ENCODE measurements around the gene SERTAD1.

Gene SERTAD1

DNA sequence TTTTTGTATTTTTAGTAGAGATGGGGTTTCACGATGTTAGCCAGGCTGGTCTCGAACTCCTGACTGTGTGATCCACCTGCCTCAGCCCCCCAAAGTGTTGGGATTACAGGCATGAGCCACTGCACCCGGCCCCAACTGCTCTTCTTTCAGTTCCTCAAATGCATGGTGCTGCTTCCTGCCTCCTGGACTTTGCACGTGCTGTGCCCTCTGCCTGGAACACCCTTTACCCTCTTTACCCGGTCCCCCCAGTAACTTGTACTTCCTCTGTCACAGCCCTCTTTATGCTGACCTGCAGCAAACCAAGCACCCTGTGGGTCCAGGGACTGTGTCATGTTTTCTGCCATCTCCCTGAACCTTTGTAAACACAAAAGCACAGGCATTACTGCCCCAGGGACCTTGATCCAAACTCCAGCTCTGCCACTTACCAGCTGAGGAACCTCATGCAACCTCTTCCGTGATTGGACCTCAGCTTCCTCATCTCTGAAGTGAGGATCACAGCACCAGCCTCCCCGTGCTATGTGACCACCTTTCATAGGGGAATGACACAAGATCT lies 36.0 kb upstream of the SERTAD1 start:
- TF ChIP-seq, protein P1, sequence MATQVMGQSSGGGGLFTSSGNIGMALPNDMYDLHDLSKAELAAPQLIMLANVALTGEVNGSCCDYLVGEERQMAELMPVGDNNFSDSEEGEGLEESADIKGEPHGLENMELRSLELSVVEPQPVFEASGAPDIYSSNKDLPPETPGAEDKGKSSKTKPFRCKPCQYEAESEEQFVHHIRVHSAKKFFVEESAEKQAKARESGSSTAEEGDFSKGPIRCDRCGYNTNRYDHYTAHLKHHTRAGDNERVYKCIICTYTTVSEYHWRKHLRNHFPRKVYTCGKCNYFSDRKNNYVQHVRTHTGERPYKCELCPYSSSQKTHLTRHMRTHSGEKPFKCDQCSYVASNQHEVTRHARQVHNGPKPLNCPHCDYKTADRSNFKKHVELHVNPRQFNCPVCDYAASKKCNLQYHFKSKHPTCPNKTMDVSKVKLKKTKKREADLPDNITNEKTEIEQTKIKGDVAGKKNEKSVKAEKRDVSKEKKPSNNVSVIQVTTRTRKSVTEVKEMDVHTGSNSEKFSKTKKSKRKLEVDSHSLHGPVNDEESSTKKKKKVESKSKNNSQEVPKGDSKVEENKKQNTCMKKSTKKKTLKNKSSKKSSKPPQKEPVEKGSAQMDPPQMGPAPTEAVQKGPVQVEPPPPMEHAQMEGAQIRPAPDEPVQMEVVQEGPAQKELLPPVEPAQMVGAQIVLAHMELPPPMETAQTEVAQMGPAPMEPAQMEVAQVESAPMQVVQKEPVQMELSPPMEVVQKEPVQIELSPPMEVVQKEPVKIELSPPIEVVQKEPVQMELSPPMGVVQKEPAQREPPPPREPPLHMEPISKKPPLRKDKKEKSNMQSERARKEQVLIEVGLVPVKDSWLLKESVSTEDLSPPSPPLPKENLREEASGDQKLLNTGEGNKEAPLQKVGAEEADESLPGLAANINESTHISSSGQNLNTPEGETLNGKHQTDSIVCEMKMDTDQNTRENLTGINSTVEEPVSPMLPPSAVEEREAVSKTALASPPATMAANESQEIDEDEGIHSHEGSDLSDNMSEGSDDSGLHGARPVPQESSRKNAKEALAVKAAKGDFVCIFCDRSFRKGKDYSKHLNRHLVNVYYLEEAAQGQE (IDR thresholded peaks at IDR 0.05; ENCODE audit: low read depth) = no peak
- TF ChIP-seq RAD21 (IDR thresholded peaks at IDR 0.05; ENCODE audit: low read depth) = no peak

- TF ChIP-seq CEBPB (IDR thresholded peaks at IDR 0.05) (no peak), NFIC (IDR thresholded peaks at IDR 0.05) (no peak), CREB1 (IDR thresholded peaks at IDR 0.05; ENCODE audit: low read depth) (no peak), ZBTB7A (IDR thresholded peaks at IDR 0.05; ENCODE audit: low read depth) (no peak), TEAD4 (IDR thresholded peaks at IDR 0.05) (no peak), TCF12 (IDR thresholded peaks at IDR 0.05; ENCODE audit: low read depth) (no peak), TAF1 (IDR thresholded peaks at IDR 0.05; ENCODE audit: low read depth) (no peak), FOXM1 (IDR thresholded peaks at IDR 0.05; ENCODE audit: borderline replicate concordance, low read depth) (no peak)
- TF ChIP-seq, protein P2, sequence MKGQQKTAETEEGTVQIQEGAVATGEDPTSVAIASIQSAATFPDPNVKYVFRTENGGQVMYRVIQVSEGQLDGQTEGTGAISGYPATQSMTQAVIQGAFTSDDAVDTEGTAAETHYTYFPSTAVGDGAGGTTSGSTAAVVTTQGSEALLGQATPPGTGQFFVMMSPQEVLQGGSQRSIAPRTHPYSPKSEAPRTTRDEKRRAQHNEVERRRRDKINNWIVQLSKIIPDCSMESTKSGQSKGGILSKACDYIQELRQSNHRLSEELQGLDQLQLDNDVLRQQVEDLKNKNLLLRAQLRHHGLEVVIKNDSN (IDR thresholded peaks at IDR 0.05) = no peak
- TF ChIP-seq, protein P3, sequence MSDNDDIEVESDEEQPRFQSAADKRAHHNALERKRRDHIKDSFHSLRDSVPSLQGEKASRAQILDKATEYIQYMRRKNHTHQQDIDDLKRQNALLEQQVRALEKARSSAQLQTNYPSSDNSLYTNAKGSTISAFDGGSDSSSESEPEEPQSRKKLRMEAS (IDR thresholded peaks at IDR 0.05) = no peak
Measured at GRCh38 chr19:40460185-40460584, 34.4 kb upstream of the SERTAD1 start.

DNA sequence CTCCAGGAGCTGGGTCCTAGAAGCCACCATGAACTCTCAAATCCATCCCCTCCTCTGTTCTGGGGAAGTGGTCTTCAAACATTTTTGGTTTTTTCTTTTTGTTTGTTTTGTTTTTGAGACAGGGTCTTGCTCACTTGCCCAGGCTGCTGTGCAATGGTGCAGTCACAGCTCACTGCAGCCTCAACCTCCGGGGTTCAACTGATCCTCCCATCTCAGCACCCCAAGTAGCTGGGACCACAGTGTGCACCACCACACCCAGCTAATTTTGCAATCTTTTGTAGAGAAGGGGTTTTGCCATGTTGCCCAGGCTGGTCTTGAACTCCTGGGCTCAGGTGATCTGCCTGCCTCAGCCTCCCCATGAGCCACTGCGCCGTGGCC lies 32.8 kb upstream of the SERTAD1 start:
- TF ChIP-seq CREB1 (IDR thresholded peaks at IDR 0.05; ENCODE audit: low read depth) = no peak
- no peak for TF ChIP-seq CEBPB (IDR thresholded peaks at IDR 0.05)
- TF ChIP-seq, protein P2 (IDR thresholded peaks at IDR 0.05) = no peak
- no peak for TF ChIP-seq YY1 (IDR thresholded peaks at IDR 0.05; ENCODE audit: low read depth)
- no peak for TF ChIP-seq TEAD4 (IDR thresholded peaks at IDR 0.05)
- TF ChIP-seq, protein P3 (IDR thresholded peaks at IDR 0.05) = no peak
- TF ChIP-seq EGR1 (IDR thresholded peaks at IDR 0.05) = no peak
- TF ChIP-seq NFIC (IDR thresholded peaks at IDR 0.05) = no peak
- TF ChIP-seq, protein P1 (IDR thresholded peaks at IDR 0.05; ENCODE audit: low read depth) = no peak
- no peak for TF ChIP-seq FOXM1 (IDR thresholded peaks at IDR 0.05; ENCODE audit: borderline replicate concordance, low read depth)
- no peak for TF ChIP-seq EP300 (IDR thresholded peaks at IDR 0.05; ENCODE audit: borderline replicate concordance)
- TF ChIP-seq TAF1 (IDR thresholded peaks at IDR 0.05; ENCODE audit: low read depth) = no peak
- no peak for TF ChIP-seq ZBTB7A (IDR thresholded peaks at IDR 0.05; ENCODE audit: low read depth)
- TF ChIP-seq TCF12 (IDR thresholded peaks at IDR 0.05; ENCODE audit: low read depth) = no peak
- no peak for TF ChIP-seq RAD21 (IDR thresholded peaks at IDR 0.05; ENCODE audit: low read depth)

GRCh38 chr19:40457953-40458596 lies 32.3 kb upstream of the SERTAD1 start:
- TF ChIP-seq TAF1 (IDR thresholded peaks at IDR 0.05; ENCODE audit: low read depth) (no peak), CEBPB (IDR thresholded peaks at IDR 0.05) (no peak), TCF12 (IDR thresholded peaks at IDR 0.05; ENCODE audit: low read depth) (no peak), EGR1 (IDR thresholded peaks at IDR 0.05) (no peak), ZBTB7A (IDR thresholded peaks at IDR 0.05; ENCODE audit: low read depth) (no peak), RAD21 (IDR thresholded peaks at IDR 0.05; ENCODE audit: low read depth) (no peak), TEAD4 (IDR thresholded peaks at IDR 0.05) (no peak), EP300 (IDR thresholded peaks at IDR 0.05; ENCODE audit: borderline replicate concordance) (no peak), NFIC (IDR thresholded peaks at IDR 0.05) (no peak), FOXM1 (IDR thresholded peaks at IDR 0.05; ENCODE audit: borderline replicate concordance, low read depth) (no peak), CREB1 (IDR thresholded peaks at IDR 0.05; ENCODE audit: low read depth) (no peak), YY1 (IDR thresholded peaks at IDR 0.05; ENCODE audit: low read depth) (no peak)
- TF ChIP-seq, protein P3 (IDR thresholded peaks at IDR 0.05) = no peak
- TF ChIP-seq, protein P1 (IDR thresholded peaks at IDR 0.05; ENCODE audit: low read depth) = no peak
- TF ChIP-seq, protein P2 (IDR thresholded peaks at IDR 0.05) = no peak

Data from Ishikawa (cell line).